GOT3 (cell line): Measurements from ENCODE around the gene OLR1.
"Not testable (repeated sequence)": the region's sequence is repeated elsewhere in the genome, so short reads cannot be mapped to it uniquely, and the experiment has no call there.

Experiments
- DNase-seq: peaks from one replicate; lab custom pipeline; 2025; ENCODE audit warnings: mixed read lengths; lab: John Stamatoyannopoulos, UW

Gene OLR1

DNA sequence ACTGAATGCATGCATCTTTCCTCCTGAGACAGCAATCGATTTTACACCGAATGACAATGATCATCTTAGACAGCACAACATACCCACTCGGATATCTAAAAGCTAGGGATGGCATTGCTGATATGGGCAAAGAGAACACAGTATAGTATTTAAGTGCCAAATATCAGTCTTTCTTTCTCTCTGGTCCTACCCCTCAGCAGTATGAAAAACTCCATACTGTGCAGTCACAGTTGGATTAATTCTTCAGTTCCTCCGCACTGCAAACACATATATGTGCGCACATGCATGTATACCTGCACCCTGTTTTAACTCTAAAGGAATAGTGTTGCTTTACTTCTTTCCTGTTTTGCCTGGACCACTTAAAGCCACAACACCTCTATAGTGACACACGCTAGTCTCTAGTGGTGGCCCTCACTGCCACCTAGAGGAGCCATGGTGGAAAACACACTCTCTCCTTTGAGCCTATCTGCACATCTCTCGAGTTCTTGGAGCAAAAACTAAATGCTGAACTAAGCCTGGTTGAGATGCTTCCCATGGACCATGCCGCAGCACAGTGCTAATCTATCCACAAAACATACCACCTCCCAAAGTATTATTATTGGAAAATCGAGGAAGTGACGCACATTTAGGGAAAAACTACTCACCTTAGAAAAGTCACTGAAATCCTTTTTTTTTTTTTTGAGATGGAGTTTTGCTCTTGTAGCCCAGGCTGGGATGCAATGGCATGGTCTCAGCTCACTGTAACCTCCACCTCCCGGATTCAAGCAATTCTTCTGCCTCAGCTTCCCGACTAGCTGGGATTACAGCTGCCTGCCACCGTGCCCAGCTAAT, 18.8 kb upstream of the OLR1 start:
- no peak for DNase-seq

DNA sequence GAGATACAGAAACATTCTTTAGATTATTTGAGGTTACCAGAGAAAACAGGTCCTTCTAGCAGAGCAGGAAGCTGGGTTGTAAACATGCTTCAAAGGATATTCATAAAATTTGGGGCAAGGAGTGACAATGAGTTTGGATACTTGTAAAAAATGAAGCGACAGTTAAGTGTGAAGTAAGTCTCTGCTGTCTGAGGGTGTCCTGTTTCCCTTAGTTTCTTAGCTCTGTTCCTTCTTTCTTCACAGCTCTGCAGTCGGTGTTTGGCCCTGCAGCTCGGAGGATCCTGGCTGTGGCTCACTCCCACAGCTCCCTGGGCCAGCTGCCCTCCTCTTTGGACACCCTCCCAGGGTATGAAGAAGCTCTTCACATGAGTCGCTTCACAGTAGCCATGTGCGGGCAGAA, 17.7 kb upstream of the OLR1 start:
- DNase-seq, result no peak

DNA sequence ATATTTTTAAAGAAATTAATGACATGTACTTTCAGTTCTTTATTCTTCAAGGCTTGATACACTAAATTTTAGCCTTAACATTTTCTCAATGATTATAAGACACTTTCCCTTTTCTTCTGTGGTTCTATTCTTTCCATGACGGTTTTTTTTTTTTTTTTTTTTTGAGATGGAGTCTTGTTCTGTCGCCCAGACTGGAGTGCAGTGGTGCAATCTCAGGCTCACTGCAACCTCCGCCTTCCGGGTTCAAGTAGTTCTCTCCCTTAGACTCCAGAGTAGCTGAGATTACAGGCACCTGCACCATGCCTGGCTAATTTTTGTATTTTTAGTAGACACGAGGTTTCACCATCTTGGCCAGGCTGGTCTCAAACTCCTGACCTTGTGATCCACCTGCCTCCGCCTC, 15.0 kb upstream of the OLR1 start:
- DNase-seq, result not testable (repeated sequence)

DNA sequence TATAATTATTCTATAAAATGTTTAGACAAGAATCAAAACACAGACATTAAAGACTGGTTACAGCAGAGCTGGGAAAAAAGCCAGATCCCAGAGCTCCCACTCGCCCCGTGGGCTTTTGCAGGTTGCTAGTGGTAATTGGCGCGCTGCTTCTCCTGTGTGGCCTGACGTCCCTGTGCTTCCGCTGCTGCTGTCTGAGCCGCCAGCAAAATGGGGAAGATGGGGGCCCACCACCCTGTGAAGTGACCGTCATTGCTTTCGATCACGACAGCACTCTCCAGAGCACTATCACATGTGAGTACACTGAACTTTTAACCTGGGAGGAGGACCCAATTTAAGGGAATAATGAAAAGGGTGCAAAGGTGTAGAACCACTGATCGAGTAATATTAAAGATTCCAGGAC, 14.4 kb upstream of the OLR1 start:
- no peak for DNase-seq

DNA sequence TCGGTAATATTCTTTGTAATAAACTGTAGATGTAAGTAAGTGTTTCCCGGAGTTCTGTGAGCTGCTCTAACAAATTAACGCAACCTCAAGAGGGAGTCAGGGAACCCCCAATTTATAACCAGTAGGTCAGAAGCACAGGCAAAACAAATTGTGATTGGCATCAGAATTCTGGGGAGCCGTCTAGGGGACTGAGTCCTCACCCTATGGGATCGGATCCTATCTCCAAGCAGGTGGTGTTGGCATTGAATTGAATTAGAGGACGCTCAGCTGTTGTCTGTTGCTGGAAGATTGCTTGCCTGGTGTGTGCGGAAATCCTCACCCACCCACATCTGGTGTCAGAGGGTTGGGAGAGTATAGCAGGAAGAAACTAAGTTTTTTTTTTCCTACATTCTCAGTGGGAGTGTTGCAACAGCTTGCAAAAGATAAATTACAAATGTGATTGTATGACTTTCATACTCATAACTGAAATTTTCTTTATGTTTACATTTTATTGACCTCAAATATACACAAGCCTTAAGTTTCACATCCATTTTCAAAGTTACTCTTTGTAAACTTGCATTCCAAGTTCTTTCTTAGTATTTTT, 12.4 kb upstream of the OLR1 start:
- DNase-seq, result no peak

DNA sequence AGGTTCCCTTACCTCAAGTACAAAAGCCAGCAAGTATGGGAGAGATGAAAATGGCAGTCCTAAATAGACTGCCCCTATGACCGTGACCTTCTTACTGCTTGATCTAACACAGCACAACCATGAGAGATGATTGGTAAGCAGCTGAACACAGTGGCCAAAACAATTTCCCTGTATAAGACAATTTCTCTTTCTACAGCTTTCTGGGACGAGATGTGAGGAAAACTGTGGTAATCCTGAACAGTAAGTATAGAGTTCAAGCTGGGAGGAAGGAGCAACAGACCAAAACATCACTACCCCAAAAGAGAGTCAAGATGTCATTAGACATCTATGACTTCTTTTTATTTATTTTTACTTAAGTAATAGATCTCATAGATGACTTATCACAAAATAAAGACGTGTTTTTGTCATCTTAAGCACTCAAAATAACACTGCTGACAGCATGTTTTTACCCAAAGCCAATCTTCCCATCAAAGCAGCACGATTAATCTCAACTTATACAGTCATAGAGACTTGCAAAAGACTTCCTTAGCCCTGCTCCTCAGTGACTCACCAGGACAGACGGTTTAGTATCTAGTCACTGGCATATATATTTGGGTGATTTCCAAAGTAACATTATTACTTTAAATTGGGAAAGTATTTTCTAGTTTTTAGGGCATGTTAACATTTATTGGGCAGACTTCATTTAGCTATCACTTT, 10.6 kb upstream of the OLR1 start:
- DNase-seq, result no peak

DNA sequence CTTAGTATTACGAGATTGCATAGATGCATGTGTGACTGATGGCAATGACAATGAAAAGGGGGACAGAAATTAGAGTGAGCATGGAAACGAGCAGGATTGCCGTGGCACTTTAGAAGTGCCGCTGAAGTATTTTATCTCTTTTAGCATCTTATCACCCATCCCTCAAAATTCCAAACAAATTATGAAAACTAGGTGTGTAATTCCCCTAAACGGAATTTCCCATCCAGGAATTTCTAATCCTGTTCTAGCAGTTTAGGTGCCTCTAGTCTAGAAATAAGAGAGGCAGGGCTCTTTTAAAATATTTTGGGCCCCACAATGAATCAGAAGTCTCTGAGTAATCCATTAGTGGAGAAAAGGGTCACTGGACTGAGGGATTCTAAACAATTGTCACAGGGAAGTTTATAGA, 7.8 kb upstream of the OLR1 start:
- DNase-seq, result no peak

DNA sequence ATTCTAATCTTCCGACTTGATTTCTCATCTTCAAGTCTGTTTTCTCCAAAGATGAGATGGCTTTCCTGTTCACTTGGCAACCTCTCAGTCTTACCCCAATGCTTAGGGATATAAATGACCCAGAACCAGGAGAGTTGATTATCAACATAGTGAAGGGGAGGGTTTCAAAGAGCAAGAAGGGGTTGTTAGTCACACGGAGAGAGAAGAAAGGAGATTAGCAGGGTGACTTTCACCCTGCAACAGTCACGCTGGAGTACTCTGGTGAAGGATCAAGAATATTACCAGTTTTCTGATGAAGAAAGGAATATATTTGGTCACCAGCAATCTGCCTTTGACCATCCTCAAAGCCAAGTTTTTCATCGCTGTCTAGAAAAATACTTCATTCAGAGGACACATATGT, 6.9 kb upstream of the OLR1 start, which contains the start of gene TMEM52B:
TSS of gene TMEM52B (plus strand) at position 212 of the 400 bp plus-strand sequence. CDS start 543 bp downstream, outside the sequence.
- no peak for DNase-seq

DNA sequence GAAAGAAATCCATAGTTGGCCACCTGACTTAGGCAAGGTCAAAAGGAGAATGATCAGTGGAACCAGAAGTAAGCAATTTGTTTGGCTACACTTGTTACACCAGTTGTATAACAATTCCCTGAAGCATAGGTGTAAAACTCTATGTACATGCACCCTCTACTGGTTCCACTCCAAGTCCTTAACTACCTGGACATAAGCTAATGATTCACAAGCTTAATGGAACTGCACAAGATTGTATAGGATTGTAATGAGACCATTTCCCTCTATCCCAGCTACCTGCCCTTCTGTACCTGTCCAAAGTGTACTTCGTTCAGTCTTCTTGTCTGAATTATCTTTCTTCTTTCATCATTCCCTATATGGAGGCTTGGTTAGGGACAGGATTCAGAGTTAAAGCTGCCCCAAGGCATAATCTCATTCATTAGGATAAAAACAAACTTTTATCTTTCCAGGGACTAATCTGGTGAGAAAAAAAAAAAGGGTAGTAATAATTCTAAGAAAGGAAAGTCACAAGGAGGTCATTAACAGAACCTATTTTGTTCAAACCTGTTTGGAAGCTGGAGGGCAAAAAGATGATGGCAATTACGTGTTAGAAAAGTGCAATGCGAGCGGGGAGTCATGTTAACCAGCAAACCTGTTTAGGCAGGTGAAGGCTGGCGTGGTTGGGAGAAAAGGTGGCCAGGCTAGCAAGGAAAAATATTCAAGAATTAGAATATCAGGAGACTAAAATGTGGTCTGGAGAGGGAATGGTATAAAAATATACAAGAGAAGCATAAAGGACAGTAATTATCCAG, 4.1 kb upstream of the OLR1 start:
- DNase-seq, result no peak

DNA sequence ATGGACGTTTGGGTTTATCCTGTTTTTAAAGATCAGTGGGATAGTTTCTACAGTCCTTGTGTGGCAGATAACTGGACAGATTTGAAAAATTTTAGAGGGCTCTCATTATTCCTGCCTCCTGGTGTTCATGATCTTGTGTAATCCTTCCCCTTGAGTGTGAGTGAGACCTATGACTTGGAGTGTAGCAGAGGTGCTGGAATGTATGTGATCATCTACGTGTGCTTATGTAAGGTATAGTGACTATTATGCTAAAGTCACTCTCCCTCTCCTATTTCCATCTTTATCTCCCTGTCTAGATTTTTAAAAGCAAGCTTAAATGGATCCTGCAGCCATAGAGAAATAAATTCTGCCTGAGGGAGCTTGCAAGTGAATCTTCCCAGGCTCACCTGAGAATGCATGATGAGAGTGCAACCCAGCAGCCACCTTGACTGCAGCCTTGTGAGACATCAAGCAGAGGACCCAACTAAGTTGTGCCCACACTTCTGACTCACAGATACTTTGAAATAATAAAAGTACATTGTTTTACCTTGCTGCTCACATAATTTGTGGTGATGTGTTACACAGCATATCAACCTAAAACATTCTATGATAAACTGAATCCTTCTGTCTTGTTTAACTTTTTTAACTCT, 3.2 kb upstream of the OLR1 start:
- no peak for DNase-seq

DNA sequence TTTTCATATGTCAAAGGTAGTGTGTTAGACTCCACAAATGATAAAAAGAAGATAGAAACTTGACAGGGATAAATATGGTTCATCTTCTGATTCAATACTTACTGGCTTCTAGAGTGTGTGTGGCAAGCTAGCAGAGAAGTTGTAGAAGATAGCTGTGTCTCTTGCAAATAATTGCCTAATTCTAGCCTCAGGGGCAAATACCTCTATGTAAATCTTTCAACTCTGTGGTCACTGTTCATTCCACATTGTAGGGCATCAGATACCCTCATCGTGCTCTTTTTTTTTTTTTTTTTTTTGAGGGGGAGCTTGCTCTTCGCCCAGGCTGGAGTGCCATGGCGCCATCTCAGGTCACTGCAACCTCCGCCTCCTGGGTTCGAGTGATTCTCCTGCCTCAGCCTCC, 1.7 kb downstream of the OLR1 start:
- DNase-seq, result no peak

DNA sequence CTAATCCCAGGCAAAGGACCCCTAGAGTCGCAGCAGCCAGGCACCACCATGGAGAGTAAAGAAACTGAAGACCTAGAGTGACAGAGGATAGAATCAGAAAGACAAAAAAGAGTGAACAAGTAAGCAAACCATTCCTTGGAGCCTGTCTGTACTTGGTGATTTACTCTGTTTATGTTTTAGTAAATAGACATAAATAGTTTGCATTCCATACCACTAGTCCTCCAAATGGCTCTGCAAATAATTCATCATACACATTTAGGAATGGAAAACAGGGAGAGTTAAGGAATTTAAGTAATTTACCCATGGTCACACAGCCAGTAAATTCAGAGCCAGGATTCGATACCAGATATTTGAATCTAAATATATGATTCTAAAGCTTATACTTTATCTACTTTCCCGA, 2.8 kb downstream of the OLR1 start:
- no peak for DNase-seq

DNA sequence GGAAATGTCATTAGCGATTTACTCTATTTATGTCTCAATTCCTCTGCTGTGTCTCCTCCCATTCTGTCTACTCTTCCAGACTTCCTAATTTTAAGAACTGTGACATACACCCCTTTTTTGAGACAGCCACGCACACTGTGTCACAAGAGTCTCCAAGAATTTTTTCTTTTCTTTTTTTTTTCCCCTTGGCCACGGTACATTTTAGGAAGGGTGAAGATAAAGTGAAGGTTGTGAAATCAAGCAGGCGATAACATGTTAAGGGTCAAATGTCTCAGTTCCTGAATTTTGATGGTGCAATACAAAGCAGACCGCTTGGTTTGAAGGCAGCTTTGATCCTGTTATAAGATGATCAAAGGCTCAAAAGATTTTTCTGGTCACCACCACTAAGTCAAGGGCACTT, 4.3 kb downstream of the OLR1 start:
- no peak for DNase-seq

DNA sequence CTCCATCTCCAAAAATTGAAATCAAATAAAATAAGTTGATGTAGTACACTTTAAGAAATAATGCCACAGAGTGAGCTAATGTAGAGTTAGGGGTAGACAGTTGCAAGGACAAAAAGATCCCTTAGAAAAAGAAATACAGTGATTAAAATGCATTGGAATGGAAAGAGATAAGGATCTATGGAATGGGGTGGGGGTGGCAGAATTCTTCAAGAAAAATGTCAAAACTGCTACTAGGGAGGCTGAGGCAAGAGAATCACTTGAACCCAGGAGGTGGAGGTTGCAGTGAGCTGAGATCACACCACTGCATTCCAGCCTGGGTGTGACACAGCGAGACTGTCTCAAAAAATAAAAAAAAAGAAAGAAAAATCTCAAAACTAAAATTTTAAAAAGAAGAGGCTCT, 6.5 kb downstream of the OLR1 start:
- DNase-seq, result no peak

DNA sequence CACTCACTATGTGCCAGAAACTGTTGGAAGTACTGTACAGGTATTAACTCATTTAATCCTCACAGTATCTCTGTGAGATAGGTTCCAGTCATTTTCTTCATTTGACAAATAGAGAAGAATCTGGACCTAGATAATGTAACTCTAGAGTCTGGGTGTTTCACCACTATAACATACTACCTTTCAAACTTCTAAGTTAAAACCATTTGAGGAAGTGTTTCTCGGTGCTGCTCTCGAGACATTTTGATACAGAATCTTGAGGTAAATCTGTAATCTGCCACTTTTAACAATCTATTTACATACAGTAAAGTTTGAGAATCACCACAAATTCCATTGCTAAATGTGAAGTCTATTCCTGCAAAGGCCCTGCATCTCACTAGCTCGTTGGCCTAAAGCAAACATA, 8.8 kb downstream of the OLR1 start:
- DNase-seq, result no peak

DNA sequence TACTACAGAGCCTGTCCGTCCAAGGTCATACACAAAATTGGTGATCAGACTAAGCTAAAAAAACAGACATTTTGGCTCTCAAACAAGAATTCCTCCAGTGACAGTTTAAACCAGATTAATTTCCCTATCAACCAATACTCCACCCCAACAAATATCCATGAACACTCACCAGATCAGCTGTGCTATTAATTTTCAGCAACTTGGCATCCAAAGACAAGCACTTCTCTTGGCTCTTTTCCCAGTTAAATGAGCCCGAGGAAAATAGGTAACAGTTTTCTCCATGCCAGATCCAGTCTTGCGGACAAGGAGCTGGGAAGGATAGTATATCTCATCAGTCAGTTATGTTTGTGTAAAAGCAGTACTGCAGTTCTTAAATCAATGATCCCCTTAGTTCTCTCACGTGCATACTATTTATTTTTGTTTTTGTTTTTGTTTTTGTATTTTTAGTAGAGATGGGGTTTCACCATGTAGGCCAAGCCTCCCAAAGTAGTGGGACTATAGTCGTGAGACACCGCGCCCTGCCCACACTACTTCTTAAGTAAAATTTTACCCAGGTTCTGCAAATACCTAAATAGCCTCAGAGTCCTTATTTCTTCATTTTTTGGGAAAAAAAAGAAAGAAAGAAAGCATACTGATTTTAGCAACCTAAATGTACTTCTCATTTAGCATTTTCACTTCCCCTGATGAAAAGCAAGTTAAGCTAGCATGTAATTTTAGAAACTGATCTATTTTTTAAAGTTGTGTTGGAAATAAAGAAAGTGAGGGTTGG, 11.1 kb downstream of the OLR1 start:
- DNase-seq, result no peak

DNA sequence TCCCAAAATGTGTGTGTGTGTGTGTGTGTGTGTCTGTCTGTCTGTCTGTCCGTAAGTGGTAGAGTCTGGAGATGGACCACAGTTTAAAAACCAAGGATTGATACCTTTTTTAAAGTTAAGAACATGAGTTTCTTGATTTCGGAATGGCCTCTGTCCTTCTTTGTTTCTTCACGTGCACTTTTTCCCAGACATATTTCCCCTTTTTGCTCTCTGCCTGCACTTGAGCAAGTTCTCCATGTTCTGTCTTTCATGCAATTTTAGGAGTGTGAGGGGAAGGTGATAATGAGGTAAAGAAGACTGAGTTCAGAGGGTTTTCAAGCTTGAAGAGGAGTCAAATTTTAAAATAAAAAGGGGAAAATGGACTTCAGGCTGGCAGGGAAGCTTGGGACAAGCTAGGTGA, 12.7 kb downstream of the OLR1 start:
- DNase-seq, result no peak

DNA sequence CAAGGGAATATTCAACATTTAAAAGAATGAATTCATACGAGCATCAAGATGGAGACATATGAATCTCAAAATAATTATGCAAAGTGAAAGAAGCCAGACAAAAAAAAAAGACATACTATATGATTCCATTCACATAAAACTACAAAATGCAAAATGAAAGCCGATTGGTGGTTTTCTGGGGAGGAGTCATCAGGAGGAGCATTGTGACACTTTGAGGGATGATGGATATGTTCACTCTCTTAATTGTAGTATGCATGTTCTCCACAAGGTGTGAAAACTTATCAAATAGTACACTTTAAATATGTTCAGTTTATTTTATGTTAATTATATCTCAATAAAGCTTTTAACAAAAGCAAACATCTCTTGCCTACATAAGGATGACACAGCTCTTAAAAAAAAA, 13.5 kb downstream of the OLR1 start:
- no peak for DNase-seq

DNA sequence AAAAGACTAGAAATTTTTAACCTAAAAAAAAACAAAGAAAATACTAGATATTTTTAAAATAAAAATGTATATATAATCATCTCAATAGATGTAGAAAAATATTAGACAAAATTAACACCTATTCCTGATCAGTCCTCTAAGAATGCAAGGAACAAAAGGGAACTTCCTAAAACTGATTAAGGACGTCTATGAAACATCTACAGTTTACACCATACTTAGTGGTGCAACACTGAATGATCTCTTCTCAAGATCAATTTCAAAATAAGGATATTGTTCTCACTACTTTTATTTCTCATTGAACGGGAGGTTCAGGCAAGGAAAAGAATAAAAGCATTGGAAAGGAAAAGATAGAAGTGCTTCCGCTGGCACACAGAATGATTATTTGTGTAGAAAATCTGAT, 16.0 kb downstream of the OLR1 start:
- no peak for DNase-seq

DNA sequence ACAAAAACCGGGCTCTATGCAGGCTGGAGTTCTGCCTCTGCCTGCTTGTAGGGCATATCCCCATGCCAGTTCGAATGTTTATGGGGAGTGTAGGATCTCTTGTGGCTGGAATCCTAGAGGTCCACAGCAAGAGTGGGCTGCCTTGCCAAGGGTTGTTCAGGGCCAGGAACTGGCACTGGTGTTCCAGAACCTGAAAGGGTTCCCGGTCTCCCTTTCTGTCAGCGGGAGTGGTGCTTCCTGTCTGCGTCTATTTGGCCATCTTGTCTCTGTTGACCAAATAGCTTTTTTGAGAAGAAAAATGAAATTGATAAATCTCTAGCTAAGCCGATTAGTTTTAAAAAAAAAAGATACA, 17.8 kb downstream of the OLR1 start:
- DNase-seq, result no peak
